Neutrophil (primary cell): ENCODE results near the gene RIMKLB.

Experiments
- H3K27ac ChIP-seq: fragments of 200-600 bp; sonication (generic); 2 replicates; pipeline ENCODE4 v1.5.1; 2016; ENCODE audit warnings: mild to moderate bottlenecking, moderate library complexity
- H3K27me3 ChIP-seq: fragments of 200-600 bp; sonication (generic); 2 replicates; pipeline ENCODE4 v1.6.0; 2016; ENCODE audit warnings: mild to moderate bottlenecking
- H3K36me3 ChIP-seq: fragments of 200-600 bp; sonication (generic); 2 replicates; pipeline ENCODE4 v1.5.1; 2017
- H3K4me1 ChIP-seq, 2 experiments: fragments of 200-600 bp in 1 of 2; sonication (generic) in 1 of 2; 1 replicate in 1 of 2; 2 replicates in 1 of 2; pipeline versions ENCODE4 v1.5.1 to v1.6.1; 2013 to 2016; ENCODE audit warnings: low read depth in 1 of 2, low read length in 1 of 2, mild to moderate bottlenecking in 1 of 2, moderate library complexity in 1 of 2; ENCODE audit not compliant: control insufficient read depth in 1 of 2, insufficient read depth in 1 of 2
- H3K4me3 ChIP-seq, 2 experiments: fragments of 200-600 bp in 1 of 2; sonication (generic) in 1 of 2; 1 replicate in 1 of 2; 2 replicates in 1 of 2; pipeline ENCODE4 v1.5.1; 2013 to 2016; ENCODE audit warnings: low read depth in 1 of 2, low read length in 1 of 2, mild to moderate bottlenecking in 1 of 2, moderate library complexity in 1 of 2
- H3K9me3 ChIP-seq: fragments of 200-600 bp; sonication (generic); 2 replicates; pipeline ENCODE4 v1.5.1; 2016
- TF ChIP-seq, protein P1 (sequence below): fragments of 200-600 bp; sonication (generic); IDR thresholded peaks from 2 replicates; pipeline ENCODE4 v1.5.1; 2016; ENCODE audit warnings: antibody characterized with exemption

RIMKLB gene

DNA sequence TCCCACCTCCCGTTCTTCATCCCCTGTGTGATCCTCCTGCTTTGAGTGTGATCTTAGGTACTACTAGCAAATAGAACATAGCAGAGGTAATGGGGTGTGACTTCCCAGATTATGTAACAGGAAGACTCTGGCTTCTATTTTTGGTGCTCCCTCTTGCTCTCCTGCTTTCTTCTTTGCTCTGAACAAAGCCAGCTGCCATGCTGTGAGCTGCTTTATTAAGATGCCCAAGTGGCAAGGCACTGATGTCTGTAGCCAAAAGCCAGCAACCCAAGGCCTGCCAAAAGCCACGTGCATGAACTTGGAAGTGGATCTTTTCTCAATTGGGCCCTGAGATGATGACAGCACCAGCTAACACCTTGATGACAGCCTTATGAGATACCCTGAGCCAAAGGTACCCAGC, 29.4 kb upstream of the RIMKLB start:
- H3K27me3 ChIP-seq, result no peaks in the 10 kb centered on the region
- no peak overlapping the region for H3K27ac ChIP-seq
- H3K36me3 ChIP-seq, result no peaks in the 10 kb centered on the region
- H3K4me1 ChIP-seq, result peaks cover 0 to 4% of the 10 kb centered on the region in 2 experiments
- H3K9me3 ChIP-seq, result no peaks in the 10 kb centered on the region
- TF ChIP-seq, protein P1, sequence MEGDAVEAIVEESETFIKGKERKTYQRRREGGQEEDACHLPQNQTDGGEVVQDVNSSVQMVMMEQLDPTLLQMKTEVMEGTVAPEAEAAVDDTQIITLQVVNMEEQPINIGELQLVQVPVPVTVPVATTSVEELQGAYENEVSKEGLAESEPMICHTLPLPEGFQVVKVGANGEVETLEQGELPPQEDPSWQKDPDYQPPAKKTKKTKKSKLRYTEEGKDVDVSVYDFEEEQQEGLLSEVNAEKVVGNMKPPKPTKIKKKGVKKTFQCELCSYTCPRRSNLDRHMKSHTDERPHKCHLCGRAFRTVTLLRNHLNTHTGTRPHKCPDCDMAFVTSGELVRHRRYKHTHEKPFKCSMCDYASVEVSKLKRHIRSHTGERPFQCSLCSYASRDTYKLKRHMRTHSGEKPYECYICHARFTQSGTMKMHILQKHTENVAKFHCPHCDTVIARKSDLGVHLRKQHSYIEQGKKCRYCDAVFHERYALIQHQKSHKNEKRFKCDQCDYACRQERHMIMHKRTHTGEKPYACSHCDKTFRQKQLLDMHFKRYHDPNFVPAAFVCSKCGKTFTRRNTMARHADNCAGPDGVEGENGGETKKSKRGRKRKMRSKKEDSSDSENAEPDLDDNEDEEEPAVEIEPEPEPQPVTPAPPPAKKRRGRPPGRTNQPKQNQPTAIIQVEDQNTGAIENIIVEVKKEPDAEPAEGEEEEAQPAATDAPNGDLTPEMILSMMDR, result no peak
- H3K4me3 ChIP-seq, result no peak overlapping the region

DNA sequence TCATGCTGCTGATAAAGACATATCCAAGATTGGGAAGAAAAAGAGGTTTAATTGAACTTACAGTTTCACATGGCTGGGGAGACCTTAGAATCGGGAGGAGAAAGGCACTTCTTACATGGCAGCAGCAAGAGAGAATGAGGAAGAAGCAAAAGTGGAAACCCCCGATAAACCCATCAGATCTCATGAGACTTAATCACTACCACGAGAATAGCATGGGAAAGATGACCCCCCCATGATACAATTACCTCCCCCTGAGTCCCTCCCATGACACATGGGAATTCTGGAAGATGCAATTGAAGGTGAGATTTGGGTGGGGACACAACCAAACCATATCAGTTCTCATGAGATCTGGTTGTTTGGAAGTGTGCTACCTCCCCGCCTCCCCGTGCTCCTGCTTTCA, 25.4 kb upstream of the RIMKLB start:
- Histone ChIP-seq H3K9me3 (no peaks in the 10 kb centered on the region), H3K27me3 (no peaks in the 10 kb centered on the region), H3K4me1 (peaks cover 0 to 4% of the 10 kb centered on the region in 2 experiments), H3K36me3 (no peaks in the 10 kb centered on the region), H3K4me3 (no peak overlapping the region), H3K27ac (no peak overlapping the region)
- TF ChIP-seq, protein P1, result no peak

DNA sequence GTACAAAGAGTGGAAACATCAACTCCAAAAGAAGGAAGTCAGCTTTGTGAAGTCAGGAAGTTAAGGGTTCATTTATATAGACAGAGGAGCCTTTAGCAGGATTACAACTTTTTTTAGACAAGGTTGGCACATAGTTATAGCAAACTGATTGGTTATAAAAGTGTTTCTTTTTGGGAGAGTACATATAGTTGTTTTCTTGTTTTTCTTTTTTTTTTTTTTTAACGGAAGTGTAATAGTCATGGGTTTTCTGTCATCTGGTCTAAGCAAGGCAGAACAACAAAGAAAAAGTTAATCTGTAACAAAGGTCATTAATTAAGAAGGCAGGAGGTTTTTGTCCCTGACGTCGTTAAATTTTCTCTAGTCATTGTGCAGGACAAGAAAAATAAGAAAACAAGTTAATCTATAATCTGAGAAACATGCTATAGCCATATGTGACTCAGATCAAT, 22.2 kb upstream of the RIMKLB start:
- Histone ChIP-seq H3K4me3 (no peak overlapping the region), H3K27ac (no peak overlapping the region), H3K36me3 (no peaks in the 10 kb centered on the region), H3K27me3 (no peaks in the 10 kb centered on the region), H3K4me1 (no peaks in the 10 kb centered on the region), H3K9me3 (no peaks in the 10 kb centered on the region)
- TF ChIP-seq, protein P1, result no peak

DNA sequence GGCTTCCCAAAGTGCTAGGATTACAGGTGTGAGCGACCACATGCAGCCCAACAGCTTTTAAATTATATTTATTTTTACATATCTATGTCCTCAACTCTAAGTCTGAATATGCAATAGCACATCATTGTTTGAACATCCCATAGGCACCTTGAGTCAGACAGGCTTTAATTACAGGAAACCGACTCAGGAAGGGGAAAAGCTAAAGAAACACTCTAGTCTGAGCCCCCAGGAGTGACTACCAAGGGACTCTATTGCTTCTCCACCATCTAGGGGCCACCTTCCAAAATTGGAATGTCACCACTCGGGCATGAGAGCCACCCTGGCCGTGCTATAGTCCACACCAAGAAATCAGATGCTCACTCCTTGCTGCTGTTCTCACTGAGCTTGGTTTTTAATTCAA, 21.1 kb upstream of the RIMKLB start:
- Histone ChIP-seq H3K4me1 (no peaks in the 10 kb centered on the region), H3K36me3 (no peaks in the 10 kb centered on the region), H3K4me3 (no peak overlapping the region), H3K27me3 (no peaks in the 10 kb centered on the region), H3K9me3 (no peaks in the 10 kb centered on the region), H3K27ac (no peak overlapping the region)
- TF ChIP-seq, protein P1, result no peak

DNA sequence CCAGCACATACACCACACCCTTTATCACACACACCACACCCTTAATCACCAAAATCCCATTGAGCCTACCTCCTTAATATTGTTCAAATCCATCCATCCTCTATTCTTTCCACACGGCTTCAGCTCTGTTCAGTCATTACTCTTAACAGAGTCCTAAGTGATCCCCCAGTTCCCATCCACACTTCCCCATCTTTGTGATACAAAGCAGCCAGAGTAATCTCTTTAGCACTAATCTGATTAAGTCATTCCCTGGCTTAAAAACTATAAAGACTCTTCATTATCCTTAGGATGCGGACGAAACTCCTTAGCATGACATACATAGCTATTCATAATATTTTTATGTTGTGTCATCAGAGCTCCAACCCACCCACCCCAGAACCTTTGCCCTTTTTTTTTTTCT, 20.4 kb upstream of the RIMKLB start:
- H3K9me3 ChIP-seq, result no peaks in the 10 kb centered on the region
- H3K27ac ChIP-seq, result no peak overlapping the region
- H3K36me3 ChIP-seq, result no peaks in the 10 kb centered on the region
- peaks cover 0 to 3% of the 10 kb centered on the region in 2 experiments for H3K4me1 ChIP-seq
- no peak overlapping the region for H3K4me3 ChIP-seq
- TF ChIP-seq, protein P1, result no peak
- no peaks in the 10 kb centered on the region for H3K27me3 ChIP-seq

DNA sequence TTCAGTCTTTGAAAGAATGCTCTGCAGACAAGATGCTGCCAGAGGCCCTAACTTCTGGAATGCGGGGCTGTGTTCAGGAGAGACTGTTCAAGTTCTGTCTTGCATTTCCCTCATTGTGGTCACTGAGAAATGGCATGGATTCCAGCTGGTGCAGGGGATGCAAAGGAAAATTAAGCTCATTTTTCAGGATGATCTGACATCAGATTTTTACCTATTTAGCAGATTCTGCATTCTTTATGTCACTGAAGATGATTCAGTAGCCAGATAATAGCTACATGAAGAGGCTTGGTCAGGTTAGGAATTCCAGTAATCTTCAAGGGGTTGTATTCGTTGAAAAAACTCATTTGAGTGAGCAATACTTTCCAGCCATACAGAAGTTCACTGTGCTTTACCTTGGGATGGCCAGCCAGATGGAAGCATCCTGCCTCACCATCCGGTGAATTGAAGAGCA, 19.1 kb upstream of the RIMKLB start:
- Histone ChIP-seq H3K27ac (no peak overlapping the region), H3K9me3 (no peaks in the 10 kb centered on the region), H3K27me3 (no peaks in the 10 kb centered on the region), H3K4me1 (peaks cover 0 to 3% of the 10 kb centered on the region in 2 experiments), H3K4me3 (no peak overlapping the region), H3K36me3 (no peaks in the 10 kb centered on the region)
- TF ChIP-seq, protein P1, result no peak
